Activated T-cell treated with anti-CD3 and anti-CD28 coated beads, Interleukin-2, amount 50 U/mL, for 4 hours (primary cell): ENCODE data around the gene TPMT. TPM values are rescaled to one million over a fixed set of nuclear protein-coding genes. Genes with fewer than 3 reads are reported as not detected.

ENCODE experiments used
- ATAC-seq, 2 donors: fragments of 200-7000 bp; cut with Tn5 transposase; one replicate each; pipeline ENCODE4 v1.10.0; 2021
- DNase-seq: peaks from one replicate; pipeline ENCODE4 v3.0.0-alpha.2; 2020
- H3K27me3 Mint-ChIP-seq: one replicate; pipeline ENCODE4 v1.8.0; 2021; ENCODE audit warnings: low read depth, mixed read lengths
- H3K36me3 Mint-ChIP-seq: one replicate; pipeline ENCODE4 v1.8.0; 2022; ENCODE audit warnings: mixed read lengths; ENCODE audit not compliant: insufficient read depth
- H3K4me1 Mint-ChIP-seq: one replicate; pipeline ENCODE4 v1.8.0; 2021; ENCODE audit warnings: low read depth, mixed read lengths
- H3K4me3 Mint-ChIP-seq: one replicate; pipeline ENCODE4 v1.8.0; 2021; ENCODE audit warnings: mild to moderate bottlenecking, moderate library complexity, mixed read lengths
- H3K9me3 Mint-ChIP-seq: one replicate; pipeline ENCODE4 v1.8.0; 2021; ENCODE audit warnings: mixed read lengths
- total RNA-seq, 3 donors: library from RNA; stranded (reverse); gene quantifications; one replicate each; pipeline ENCODE4 v1.2.1, GENCODE V29; 2021

Gene TPMT
- total RNA-seq, 3 donors from 2014 or later, result 1.4 to 3.8 (median 3.7) TPM

GRCh38 chr6:18080544-18080943 is 74.3 kb downstream of the TPMT start:
- Mint-ChIP-seq H3K9me3 (peaks cover 5% of the 10 kb centered on the region), H3K4me1 (no peaks in the 10 kb centered on the region), H3K27me3 (peaks cover 9% of the 10 kb centered on the region), H3K4me3 (no peak overlapping the region), H3K36me3 (no peaks in the 10 kb centered on the region)
- no peak for DNase-seq
- no peak for ATAC-seq

GRCh38 chr6:18078866-18079265 is 76.0 kb downstream of the TPMT start:
- DNase-seq (no peak), ATAC-seq (no peak)
- Mint-ChIP-seq H3K9me3 (peaks cover 14% of the 10 kb centered on the region), H3K4me1 (no peaks in the 10 kb centered on the region), H3K4me3 (no peak overlapping the region), H3K27me3 (peaks cover 11% of the 10 kb centered on the region), H3K36me3 (no peaks in the 10 kb centered on the region)

Other genes with a start within 250 kb of the TPMT start
- gene KIF13A, start 167.4 kb downstream of the TPMT start, total RNA-seq, result under 1 TPM; 0.29 to 0.63 (median 0.43) TPM
- under 1 TPM; 0.22 to 0.50 (median 0.28) TPM for gene NHLRC1, start 32.4 kb downstream of the TPMT start, total RNA-seq
- gene KDM1B, start 345 bp upstream of the TPMT start, total RNA-seq, result 10 to 100 TPM; 11.0 to 14.3 (median 12.5) TPM
- gene DEK, start 109.5 kb upstream of the TPMT start, total RNA-seq, result 100 to 1,000 TPM; 124 to 154 (median 130) TPM
- 1 to 10 TPM in 2 of 3 donors, under 1 TPM in 1; 0.61 to 1.8 (median 1.4) TPM for gene RNF144B, start 232.3 kb upstream of the TPMT start, total RNA-seq